HG03139 (cell line): Measurements from ENCODE around the gene LYZ.
"Not testable (repeated sequence)": the region's sequence is repeated elsewhere in the genome, so short reads cannot be mapped to it uniquely, and the experiment has no call there.

Experiments
- ATAC-seq: cut with Tn5 transposase; IDR thresholded peaks from one replicate; pipeline ENCODE4 v1.9.1; 2021; ENCODE audit not compliant: unreplicated experiment

Gene LYZ

GRCh38 chr12:69348162-69348938 lies at the start of gene LYZ:
Gene LYZ, plus strand, starts transcription at chr12:69348381. Its CDS starts 28 bp downstream, at chr12:69348409.
- no peak for ATAC-seq

GRCh38 chr12:69298947-69299346 lies 49.2 kb upstream of the LYZ start:
- no peak for ATAC-seq

DNA sequence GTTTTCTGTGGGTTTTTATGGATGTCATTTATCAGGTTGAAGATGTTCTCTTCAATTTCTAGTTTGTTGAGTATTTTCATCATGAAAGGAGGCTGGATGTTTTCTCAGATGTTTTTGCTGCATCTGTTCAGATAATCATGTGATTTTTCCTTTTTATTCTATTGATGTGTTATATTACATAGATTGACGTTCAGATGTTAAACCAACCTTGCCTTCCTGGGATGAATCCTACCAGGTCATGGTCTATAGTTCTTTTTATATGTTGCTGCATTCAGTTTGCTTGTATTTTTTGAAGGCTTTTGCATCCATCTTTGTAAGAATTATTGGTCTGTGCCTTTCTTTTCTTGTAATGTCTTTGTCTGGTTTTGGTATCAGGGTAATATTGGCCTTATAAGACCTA lies 43.9 kb upstream of the LYZ start:
- ATAC-seq, result no peak

GRCh38 chr12:69309461-69309860 lies 38.7 kb upstream of the LYZ start:
- no peak for ATAC-seq

DNA sequence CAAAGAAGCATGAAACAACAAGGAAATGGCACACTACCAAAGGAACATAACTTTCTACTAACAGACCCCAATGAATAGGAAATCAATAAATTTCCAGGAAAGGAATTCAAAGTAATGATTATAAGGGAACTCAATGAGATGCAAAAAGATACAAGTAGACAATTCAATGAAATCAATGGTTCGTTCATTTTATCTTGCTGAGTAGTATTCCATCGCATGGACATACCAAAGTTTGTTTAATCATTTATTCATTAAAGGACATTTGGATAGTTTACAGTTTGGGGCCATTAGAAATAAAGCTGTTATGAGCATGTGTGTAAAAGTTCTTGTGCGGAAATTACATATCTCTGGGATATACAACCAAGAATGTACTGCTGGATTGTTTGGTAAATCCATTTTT lies 35.0 kb upstream of the LYZ start:
- no peak for ATAC-seq

GRCh38 chr12:69316784-69317183 lies 31.4 kb upstream of the LYZ start:
- ATAC-seq, result not testable (repeated sequence)

- not testable (repeated sequence) for ATAC-seq
Measured at GRCh38 chr12:69317233-69317632, 30.9 kb upstream of the LYZ start.

GRCh38 chr12:69318225-69318624 lies 30.0 kb upstream of the LYZ start:
- no peak for ATAC-seq

DNA sequence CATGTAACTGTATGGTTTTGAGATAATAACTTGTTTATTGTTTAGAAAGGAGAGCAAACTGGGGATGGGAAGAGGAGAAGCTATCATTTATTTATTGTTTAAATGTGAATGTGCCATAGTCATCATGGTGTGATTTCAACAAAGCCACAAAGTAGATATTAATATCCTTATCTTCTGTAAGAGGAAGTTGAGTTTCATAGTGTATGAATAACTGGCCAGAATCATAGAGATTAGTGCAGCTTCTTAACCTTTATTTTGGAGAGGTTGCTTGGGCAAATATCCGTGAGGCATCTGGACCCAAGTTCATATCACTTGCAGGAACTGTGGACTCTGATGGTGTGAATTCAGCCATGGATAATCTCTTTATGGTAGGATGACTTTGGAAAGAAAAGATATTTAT lies 26.8 kb upstream of the LYZ start:
- ATAC-seq, result no peak

GRCh38 chr12:69324797-69325466 lies 23.2 kb upstream of the LYZ start:
- ATAC-seq, result peak; percentile 85

DNA sequence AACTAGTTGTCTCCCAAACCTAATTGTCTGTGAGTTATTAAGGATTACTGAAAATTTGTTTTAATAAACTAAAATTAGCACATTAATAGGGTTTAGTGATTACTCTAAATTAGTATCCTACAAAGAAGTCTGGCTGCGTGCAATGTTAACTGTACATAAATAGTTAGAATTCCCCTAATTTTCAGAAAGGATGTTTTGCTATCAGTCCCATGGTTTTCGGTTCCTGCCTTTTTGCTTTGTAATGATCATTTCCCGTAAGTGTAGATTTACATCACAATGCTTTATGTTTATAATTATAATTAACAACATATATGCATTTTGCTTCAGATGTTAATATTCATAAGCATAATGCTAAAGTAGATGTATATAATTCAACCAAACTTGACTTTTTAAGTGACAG lies 19.8 kb upstream of the LYZ start:
- ATAC-seq, result no peak

- no peak for ATAC-seq
Measured at GRCh38 chr12:69329669-69330428, 18.3 kb upstream of the LYZ start.

- ATAC-seq, result peak; percentile 75
Measured at GRCh38 chr12:69330475-69331473, 17.4 kb upstream of the LYZ start.

- ATAC-seq, result no peak
Measured at GRCh38 chr12:69331519-69331908, 16.7 kb upstream of the LYZ start.

- ATAC-seq, result no peak
Measured at GRCh38 chr12:69331909-69332684, 16.1 kb upstream of the LYZ start.

DNA sequence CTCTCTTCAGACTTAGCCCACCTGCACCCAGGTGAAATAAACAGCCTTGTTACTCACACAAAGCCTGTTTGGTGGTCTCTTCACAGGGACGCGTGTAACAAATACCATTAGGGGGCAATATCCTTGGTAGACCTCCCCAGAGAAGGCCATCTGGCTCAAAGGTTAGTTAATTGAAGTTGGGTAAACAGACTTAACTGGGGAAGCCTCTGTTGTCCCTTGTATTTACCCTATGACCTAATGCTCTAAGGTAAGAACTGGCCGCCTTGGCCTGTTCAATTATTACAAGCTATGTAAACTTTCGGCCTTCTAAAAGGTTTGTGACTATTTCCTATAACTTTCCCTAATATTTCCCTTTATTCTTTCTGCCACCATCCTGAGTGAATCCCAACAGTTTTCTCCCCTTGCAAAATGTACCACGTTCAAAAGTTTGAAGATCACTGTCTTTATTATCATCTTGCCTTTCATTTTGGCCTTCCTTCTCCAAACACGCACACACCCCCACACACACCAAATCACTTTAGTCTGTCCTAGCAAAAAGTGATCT lies 15.3 kb upstream of the LYZ start:
- no peak for ATAC-seq

DNA sequence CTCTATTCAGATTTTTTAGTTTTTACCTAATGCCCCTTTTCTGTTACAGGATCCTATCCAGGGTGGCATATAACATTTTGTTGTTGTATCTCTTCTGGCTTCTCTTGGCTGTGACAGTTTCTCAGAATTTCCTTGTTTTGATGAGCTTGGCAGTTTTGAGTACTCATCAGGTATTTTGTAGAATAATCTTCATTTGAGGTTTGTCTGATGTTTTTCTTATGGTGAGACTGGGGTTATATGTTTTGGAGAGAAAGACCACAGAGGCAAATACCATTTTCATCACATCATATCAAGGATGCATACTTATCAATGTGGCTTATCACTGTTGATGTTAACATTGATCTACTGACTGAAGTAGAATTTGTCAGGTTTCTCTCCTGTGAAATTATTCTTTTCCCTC lies 14.0 kb upstream of the LYZ start:
- ATAC-seq, result no peak

DNA sequence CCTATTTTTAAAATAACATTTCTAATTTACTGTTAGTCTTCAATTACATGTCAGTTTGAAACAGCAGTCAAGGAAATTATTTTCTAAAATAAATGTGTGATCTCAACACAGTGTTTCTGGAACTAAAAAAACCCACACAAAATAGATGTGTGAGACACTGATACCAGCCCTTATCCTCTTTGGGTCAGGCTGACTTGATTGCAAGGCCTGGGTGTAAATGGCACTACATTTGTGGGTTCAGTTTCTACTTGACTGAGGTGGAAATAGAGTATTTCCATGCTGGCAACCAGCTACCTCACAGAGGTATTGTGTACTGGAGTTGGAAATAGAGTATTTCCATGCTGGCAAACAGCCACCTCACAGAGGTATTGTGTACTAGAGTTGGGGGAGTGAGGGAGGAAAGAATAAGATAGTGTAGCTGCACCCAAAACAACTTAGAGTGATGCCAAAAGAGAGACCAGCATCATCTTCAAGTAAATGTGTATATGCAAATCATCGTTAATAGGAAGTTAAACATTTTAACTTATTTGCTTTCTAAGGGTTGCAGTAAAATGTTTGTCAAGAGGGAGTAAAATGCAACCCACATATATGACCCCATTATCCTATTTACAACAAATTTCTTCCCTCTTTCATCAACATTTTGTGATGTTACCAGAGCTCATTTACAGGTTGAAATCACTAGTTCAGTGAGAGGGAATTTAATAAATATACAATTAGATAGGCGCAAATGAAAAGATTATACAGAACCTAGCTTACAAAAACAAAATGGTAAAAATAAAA lies 10.7 kb upstream of the LYZ start:
- no peak for ATAC-seq
